HepG2 (cell line): ENCODE results near the gene TBC1D14. TPM values are rescaled to one million over a fixed set of nuclear protein-coding genes. Genes with fewer than 3 reads are reported as not detected.

Experiments used
- BHLHE40 ChIP-seq: IDR thresholded peaks from 2 replicates; pipeline ENCODE4 v1.6.1; 2011; ENCODE audit warnings: low read length, improper control_type of control experiment
- E2F1 ChIP-seq: sonication (generic); formaldehyde crosslinking; IDR thresholded peaks from 2 replicates; pipeline ENCODE4 v1.5.0; 2020; ENCODE audit warnings: missing genetic modification reagents
- HOXD1 ChIP-seq: sonication (generic); formaldehyde crosslinking; IDR thresholded peaks from 2 replicates; pipeline ENCODE4 v1.5.0; 2020; ENCODE audit warnings: missing genetic modification reagents
- KLF16 ChIP-seq, 2 experiments: sonication (generic) in 1 of 2; formaldehyde crosslinking in 1 of 2; IDR thresholded peaks; 2 replicates each; pipeline versions ENCODE4 v1.6.1 to v1.8.0; 2016 to 2023; ENCODE audit warnings: missing genetic modification reagents in 2 of 2, missing compliant biosample characterization in 1 of 2
- KLF9 ChIP-seq: IDR thresholded peaks from 2 replicates; pipeline ENCODE4 v1.6.1; 2016; ENCODE audit warnings: low read depth
- MEIS1 ChIP-seq: sonication (generic); formaldehyde crosslinking; IDR thresholded peaks from 2 replicates; pipeline ENCODE4 v1.9.0; 2021; ENCODE audit warnings: mild to moderate bottlenecking, missing genetic modification reagents, moderate library complexity, borderline replicate concordance
- MIXL1 ChIP-seq: IDR thresholded peaks from 2 replicates; pipeline ENCODE4 v1.6.1; 2016
- NONO ChIP-seq, 2 experiments: fragments of 450-650 bp in 1 of 2; sonication (generic) in 1 of 2; formaldehyde crosslinking in 1 of 2; IDR thresholded peaks in 1 of 2; conservative IDR thresholded peaks in 1 of 2; 2 replicates each; pipeline versions ENCODE4 v1.6.1 to v1.8.0; 2017 to 2022; ENCODE audit warnings: mild to moderate bottlenecking in 1 of 2, missing genetic modification reagents in 1 of 2, moderate library complexity in 1 of 2
- SALL1 ChIP-seq: sonication (generic); formaldehyde crosslinking; IDR thresholded peaks from 2 replicates; pipeline ENCODE4 v1.8.0; 2022; ENCODE audit warnings: mild to moderate bottlenecking, missing genetic modification reagents
- ZNF180 ChIP-seq: sonication (generic); formaldehyde crosslinking; IDR thresholded peaks from 2 replicates; pipeline ENCODE4 v1.4.0; 2020; ENCODE audit warnings: low read depth, missing genetic modification reagents, borderline replicate concordance
- ZNF589 ChIP-seq: sonication (generic); formaldehyde crosslinking; conservative IDR thresholded peaks from 2 replicates; pipeline ENCODE4 v1.8.0; 2022; ENCODE audit warnings: mild to moderate bottlenecking, moderate library complexity, missing genetic modification reagents
- ZNF766 ChIP-seq: sonication (generic); formaldehyde crosslinking; IDR thresholded peaks from 2 replicates; pipeline ENCODE4 v1.5.0; 2020; ENCODE audit warnings: missing genetic modification reagents, borderline replicate concordance
- polyA plus RNA-seq, 8 experiments: library from polyadenylated mRNA; depleted of rRNA in 3 of 8; stranded (reverse) in 7 of 8; unstranded in 1 of 8; fragments of >200 nt; fragmentation: Illumina TruSeq in 4 of 8; extraction: Trizol in 4 of 8; gene quantifications; 2 replicates each; pipeline versions ENCODE4 v1.2.1 to v1.2.3, GENCODE V29; 2011 to 2016; ENCODE audit warnings: low read depth in 4 of 8, missing spikeins in 1 of 8, mixed read lengths in 1 of 8; ENCODE audit not compliant: insufficient read depth in 1 of 8
- total RNA-seq, 5 experiments: library from RNA; depleted of rRNA; stranded (reverse); fragments of >200 nt; fragmentation: Illumina TruSeq; extraction: Trizol; gene quantifications; 2 replicates each; pipeline ENCODE4 v1.2.3, GENCODE V29; 2016; ENCODE audit warnings: low read depth in 1 of 5
- TF ChIP-seq, protein P1 (sequence below): sonication (generic); formaldehyde crosslinking; conservative IDR thresholded peaks from 2 replicates; pipeline ENCODE4 v1.4.0; 2020; ENCODE audit warnings: mild to moderate bottlenecking, missing genetic modification reagents, moderate library complexity
- TF ChIP-seq, protein P2 (sequence below), 2 experiments: IDR thresholded peaks; 2 replicates each; pipeline ENCODE4 v1.6.1; 2011 to 2012; ENCODE audit warnings: low read length in 2 of 2, borderline replicate concordance in 1 of 2, low read depth in 1 of 2, mild to moderate bottlenecking in 1 of 2, moderate library complexity in 1 of 2
- TF ChIP-seq, protein P3 (sequence below): sonication (generic); formaldehyde crosslinking; IDR thresholded peaks from 2 replicates; pipeline ENCODE4 v1.9.0; 2021; ENCODE audit warnings: missing genetic modification reagents, borderline replicate concordance
- TF ChIP-seq, protein P4 (sequence below): sonication (generic); formaldehyde crosslinking; IDR thresholded peaks from 2 replicates; pipeline ENCODE4 v1.5.0; 2020; ENCODE audit warnings: missing genetic modification reagents

The TBC1D14 gene
- total and polyA plus RNA-seq, 2 of the 13 experiments (the other 11 are each of a cell fraction or from before 2014, with no cell fraction given), result 29.5 to 46.5 TPM

DNA sequence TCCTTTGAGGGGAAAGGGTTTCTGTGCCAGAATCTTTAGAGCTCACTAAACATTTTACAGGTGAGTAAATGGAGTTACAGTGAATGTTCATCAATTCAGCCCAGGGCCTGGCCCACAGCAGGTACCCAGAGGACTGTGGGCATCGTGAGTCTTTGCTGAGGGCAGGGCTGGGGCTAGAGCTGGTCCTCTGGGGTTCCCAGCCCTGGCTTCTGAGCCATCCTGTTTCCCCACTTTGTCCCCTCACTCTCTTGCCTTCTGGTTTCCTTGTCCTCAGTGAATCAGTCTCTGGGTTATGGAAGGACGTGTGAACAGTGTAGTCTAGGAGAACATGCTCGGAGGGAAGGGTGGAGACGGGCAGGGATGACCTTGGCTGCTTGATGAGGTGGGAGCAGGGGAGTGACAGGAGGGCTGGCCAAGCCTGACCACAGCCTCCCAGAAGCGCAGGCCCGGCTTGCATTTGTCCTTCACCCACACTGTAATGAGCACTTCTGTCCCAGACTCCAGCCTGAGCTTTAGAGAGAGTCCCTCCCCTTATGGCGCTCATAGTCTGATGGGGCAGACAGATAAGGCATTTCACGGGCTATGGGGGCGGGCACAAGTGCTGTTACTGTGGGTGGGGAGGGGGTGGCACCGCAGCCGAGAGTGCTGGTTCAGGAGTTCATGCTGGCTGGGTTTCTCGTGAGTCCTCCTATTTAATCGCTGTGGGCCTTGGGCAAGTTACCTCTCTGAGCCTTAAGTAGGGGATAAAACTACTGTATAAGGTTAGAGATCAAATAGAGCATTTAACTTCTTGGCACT lies 17.3 kb downstream of the TBC1D14 start (continued):
- TF ChIP-seq, protein P1, sequence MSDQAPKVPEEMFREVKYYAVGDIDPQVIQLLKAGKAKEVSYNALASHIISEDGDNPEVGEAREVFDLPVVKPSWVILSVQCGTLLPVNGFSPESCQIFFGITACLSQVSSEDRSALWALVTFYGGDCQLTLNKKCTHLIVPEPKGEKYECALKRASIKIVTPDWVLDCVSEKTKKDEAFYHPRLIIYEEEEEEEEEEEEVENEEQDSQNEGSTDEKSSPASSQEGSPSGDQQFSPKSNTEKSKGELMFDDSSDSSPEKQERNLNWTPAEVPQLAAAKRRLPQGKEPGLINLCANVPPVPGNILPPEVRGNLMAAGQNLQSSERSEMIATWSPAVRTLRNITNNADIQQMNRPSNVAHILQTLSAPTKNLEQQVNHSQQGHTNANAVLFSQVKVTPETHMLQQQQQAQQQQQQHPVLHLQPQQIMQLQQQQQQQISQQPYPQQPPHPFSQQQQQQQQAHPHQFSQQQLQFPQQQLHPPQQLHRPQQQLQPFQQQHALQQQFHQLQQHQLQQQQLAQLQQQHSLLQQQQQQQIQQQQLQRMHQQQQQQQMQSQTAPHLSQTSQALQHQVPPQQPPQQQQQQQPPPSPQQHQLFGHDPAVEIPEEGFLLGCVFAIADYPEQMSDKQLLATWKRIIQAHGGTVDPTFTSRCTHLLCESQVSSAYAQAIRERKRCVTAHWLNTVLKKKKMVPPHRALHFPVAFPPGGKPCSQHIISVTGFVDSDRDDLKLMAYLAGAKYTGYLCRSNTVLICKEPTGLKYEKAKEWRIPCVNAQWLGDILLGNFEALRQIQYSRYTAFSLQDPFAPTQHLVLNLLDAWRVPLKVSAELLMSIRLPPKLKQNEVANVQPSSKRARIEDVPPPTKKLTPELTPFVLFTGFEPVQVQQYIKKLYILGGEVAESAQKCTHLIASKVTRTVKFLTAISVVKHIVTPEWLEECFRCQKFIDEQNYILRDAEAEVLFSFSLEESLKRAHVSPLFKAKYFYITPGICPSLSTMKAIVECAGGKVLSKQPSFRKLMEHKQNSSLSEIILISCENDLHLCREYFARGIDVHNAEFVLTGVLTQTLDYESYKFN (CRISPR knock-in tag), result peak; percentile 73
- TF ChIP-seq NONO (IDR thresholded peaks at IDR 0.05), result no peak
- TF ChIP-seq NONO (CRISPR knock-in tag; conservative IDR thresholded peaks at IDR 0.05), result peak; percentile 28; the same call in 1 of the 2 replicates
- TF ChIP-seq HOXD1 (CRISPR knock-in tag), result no peak
- TF ChIP-seq, protein P2, sequence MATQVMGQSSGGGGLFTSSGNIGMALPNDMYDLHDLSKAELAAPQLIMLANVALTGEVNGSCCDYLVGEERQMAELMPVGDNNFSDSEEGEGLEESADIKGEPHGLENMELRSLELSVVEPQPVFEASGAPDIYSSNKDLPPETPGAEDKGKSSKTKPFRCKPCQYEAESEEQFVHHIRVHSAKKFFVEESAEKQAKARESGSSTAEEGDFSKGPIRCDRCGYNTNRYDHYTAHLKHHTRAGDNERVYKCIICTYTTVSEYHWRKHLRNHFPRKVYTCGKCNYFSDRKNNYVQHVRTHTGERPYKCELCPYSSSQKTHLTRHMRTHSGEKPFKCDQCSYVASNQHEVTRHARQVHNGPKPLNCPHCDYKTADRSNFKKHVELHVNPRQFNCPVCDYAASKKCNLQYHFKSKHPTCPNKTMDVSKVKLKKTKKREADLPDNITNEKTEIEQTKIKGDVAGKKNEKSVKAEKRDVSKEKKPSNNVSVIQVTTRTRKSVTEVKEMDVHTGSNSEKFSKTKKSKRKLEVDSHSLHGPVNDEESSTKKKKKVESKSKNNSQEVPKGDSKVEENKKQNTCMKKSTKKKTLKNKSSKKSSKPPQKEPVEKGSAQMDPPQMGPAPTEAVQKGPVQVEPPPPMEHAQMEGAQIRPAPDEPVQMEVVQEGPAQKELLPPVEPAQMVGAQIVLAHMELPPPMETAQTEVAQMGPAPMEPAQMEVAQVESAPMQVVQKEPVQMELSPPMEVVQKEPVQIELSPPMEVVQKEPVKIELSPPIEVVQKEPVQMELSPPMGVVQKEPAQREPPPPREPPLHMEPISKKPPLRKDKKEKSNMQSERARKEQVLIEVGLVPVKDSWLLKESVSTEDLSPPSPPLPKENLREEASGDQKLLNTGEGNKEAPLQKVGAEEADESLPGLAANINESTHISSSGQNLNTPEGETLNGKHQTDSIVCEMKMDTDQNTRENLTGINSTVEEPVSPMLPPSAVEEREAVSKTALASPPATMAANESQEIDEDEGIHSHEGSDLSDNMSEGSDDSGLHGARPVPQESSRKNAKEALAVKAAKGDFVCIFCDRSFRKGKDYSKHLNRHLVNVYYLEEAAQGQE (IDR thresholded peaks at IDR 0.05; ENCODE audit: borderline replicate concordance in 1 of 2, low read depth in 1 of 2, low read length in 2 of 2), result no peak
- TF ChIP-seq, protein P3, sequence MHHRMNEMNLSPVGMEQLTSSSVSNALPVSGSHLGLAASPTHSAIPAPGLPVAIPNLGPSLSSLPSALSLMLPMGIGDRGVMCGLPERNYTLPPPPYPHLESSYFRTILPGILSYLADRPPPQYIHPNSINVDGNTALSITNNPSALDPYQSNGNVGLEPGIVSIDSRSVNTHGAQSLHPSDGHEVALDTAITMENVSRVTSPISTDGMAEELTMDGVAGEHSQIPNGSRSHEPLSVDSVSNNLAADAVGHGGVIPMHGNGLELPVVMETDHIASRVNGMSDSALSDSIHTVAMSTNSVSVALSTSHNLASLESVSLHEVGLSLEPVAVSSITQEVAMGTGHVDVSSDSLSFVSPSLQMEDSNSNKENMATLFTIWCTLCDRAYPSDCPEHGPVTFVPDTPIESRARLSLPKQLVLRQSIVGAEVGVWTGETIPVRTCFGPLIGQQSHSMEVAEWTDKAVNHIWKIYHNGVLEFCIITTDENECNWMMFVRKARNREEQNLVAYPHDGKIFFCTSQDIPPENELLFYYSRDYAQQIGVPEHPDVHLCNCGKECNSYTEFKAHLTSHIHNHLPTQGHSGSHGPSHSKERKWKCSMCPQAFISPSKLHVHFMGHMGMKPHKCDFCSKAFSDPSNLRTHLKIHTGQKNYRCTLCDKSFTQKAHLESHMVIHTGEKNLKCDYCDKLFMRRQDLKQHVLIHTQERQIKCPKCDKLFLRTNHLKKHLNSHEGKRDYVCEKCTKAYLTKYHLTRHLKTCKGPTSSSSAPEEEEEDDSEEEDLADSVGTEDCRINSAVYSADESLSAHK (CRISPR knock-in tag), result no peak
- TF ChIP-seq SALL1 (CRISPR knock-in tag), result peak; percentile 59
- TF ChIP-seq KLF9 (CRISPR knock-in tag), result no peak
- TF ChIP-seq ZNF766, result no peak
- no peak for TF ChIP-seq E2F1 (CRISPR knock-in tag)
- no peak for TF ChIP-seq ZNF180
- TF ChIP-seq MEIS1 (CRISPR knock-in tag), result no peak
- TF ChIP-seq ZNF589 (CRISPR knock-in tag), result no peak
- 0 out of 2 replicates have a peak, but pooled peaks have one; percentile 39 for TF ChIP-seq MIXL1
- TF ChIP-seq KLF16 (CRISPR knock-in tag; IDR thresholded peaks at IDR 0.05), result no peak
- TF ChIP-seq, protein P4, sequence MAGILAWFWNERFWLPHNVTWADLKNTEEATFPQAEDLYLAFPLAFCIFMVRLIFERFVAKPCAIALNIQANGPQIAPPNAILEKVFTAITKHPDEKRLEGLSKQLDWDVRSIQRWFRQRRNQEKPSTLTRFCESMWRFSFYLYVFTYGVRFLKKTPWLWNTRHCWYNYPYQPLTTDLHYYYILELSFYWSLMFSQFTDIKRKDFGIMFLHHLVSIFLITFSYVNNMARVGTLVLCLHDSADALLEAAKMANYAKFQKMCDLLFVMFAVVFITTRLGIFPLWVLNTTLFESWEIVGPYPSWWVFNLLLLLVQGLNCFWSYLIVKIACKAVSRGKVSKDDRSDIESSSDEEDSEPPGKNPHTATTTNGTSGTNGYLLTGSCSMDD, result no peak
- no peak for TF ChIP-seq BHLHE40
